GM21367 (cell line): ENCODE results near the gene ZNF585A.

ENCODE experiments used
- ATAC-seq: cut with Tn5 transposase; IDR thresholded peaks from one replicate; pipeline ENCODE4 v1.9.1; 2021; ENCODE audit not compliant: unreplicated experiment

ZNF585A gene

GRCh38 chr19:37095859-37096258, 76.6 kb downstream of the ZNF585A start:
- no peak for ATAC-seq
